VCaP (cell line): ENCODE results near the gene ZC2HC1B.

ENCODE experiments used
- H3K27ac ChIP-seq: fragments of 450-650 bp; 2 replicates; pipeline ENCODE4 v1.5.1; 2017
- CTCF ChIP-seq: fragments of 450-650 bp; conservative IDR thresholded peaks from 2 replicates; pipeline ENCODE4 v1.5.1; 2017; ENCODE audit warnings: mild to moderate bottlenecking, moderate library complexity

ZC2HC1B gene

GRCh38 chr6:143976806-143977349 is 112.6 kb downstream of the ZC2HC1B start:
- H3K27ac ChIP-seq: no peak overlapping the region
- no peak for TF ChIP-seq CTCF

- no peak overlapping the region for H3K27ac ChIP-seq
Observed at GRCh38 chr6:143980921-143981320, 116.6 kb downstream of the ZC2HC1B start.

GRCh38 chr6:143982968-143983367 is 118.7 kb downstream of the ZC2HC1B start:
- no peak for TF ChIP-seq CTCF
- no peak overlapping the region for H3K27ac ChIP-seq

More at GRCh38 chr6:143980921-143981320, 116.6 kb downstream of the ZC2HC1B start:
- no peak for TF ChIP-seq CTCF

GRCh38 chr6:143984666-143985065 is 120.4 kb downstream of the ZC2HC1B start:
- no peak for TF ChIP-seq CTCF
- no peak overlapping the region for H3K27ac ChIP-seq

- H3K27ac ChIP-seq: no peak overlapping the region
- no peak for TF ChIP-seq CTCF
Observed at GRCh38 chr6:143986463-143987065, 122.3 kb downstream of the ZC2HC1B start.
